GM18867 (cell line): Measurements from ENCODE around the gene PABPN1L.

Source experiments
- ATAC-seq: cut with Tn5 transposase; IDR thresholded peaks from one replicate; pipeline ENCODE4 v1.9.1; 2021; ENCODE audit warnings: mild to moderate bottlenecking, moderate library complexity; ENCODE audit not compliant: unreplicated experiment

The PABPN1L gene

GRCh38 chr16:88884569-88885271, 18.3 kb upstream of the PABPN1L start:
- ATAC-seq, result no peak

DNA sequence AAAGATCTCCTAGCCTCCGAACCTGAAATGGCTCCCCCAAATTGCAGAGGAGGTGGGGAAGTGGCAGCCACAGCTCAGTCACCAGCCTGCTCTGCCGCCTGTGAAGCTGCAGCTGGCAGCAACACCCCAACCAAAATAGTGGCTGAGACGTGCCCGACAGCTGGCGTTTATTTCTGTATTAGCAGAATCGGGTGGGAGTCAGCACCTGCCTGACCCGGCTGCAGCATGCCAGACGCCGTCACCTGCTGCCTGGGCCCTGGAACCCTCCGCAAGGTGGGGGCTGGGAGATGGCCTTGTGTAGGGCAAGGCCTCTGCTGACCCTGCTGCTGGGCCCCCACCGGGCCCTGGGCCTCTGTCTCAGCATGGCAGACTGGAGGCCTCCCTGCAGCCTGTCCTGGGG, 17.5 kb upstream of the PABPN1L start:
- ATAC-seq, result no peak

GRCh38 chr16:88883117-88883895, 16.8 kb upstream of the PABPN1L start:
- ATAC-seq, result no peak

DNA sequence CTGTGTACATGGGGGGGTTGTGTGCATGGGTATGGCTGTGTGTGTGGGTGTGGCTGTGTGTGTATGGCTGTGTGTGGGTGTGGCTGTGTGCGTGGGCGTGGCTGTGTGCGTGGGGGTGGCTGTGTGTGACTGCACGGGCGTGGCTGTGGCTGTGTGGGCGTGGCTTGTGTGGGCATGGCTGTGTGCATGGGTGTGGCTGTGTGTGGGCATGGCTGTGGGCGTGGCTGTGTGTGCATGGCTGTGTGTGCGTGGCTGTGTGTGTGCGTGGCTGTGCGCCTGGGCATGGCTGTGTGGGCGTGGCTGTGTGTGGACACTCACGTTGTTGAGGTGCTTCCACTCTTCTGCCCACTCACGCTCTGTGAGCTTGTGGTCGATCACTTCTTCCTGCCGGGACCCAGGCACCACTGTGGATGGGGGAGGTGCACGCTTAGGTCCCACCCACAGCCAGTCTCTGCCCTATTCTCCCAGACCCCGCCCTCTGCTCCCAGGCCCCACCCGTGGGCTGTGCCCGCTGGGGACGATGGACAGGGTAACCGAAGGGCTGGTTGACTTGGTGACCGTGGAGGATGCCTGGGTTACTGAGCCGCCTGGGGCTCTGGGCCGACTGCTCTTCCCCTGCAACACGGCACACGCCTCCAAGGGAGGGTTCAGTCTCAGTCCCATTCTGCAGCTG, 16.0 kb upstream of the PABPN1L start:
- ATAC-seq, result no peak

DNA sequence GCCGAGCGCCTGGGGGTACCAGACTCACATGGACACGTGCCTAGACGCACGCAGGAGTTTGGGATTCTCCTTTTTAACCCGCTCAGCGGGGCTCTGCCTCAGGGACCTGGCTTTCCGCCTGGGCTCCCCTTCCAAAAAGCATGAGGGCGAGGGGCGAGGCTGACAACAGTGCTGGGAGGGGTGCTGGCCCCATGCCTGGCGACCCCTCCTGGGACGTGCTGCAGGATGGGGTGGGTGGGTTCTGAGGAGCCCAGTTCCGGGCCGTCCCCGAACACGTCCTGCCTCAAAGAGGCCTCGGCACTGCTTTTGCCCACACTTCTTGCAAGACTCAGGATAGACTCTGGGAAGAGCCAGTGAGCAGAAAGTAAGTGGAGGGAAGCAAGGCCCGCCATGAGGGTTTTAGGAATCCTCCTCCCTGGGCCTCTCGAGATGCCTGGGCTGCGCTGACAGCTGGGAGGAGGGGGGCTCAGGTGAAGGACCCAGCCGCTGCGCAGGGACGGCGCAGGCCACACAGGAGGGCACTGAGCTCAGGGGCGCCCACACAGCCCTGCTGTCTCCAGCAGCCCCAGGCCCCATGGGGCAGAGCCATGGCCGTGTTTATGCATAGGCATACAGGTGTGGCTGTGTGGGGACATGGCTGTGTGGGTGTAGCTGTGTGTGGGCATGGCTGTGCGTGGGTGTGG, 15.4 kb upstream of the PABPN1L start:
- no peak for ATAC-seq

- no peak for ATAC-seq
These were observed 14.7 kb upstream of the PABPN1L start for GRCh38 chr16:88881007-88881615.

- no peak for ATAC-seq
These were observed 14.0 kb upstream of the PABPN1L start for GRCh38 chr16:88880226-88881006.

DNA sequence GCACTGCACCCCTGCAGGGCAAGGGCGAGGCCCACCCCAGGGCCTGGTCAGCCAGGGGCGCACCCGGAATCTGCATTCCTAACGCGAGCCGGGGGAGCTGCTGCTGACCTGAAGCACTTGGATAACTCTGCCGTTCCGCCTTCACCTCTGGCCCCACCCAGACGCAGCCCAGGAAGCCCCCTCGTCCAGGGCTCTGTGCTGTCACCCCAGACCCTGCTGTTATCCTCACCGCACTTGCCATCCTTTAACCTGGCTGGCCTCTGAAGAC, 13.3 kb upstream of the PABPN1L start:
- ATAC-seq, result no peak

GRCh38 chr16:88878967-88879787, 12.7 kb upstream of the PABPN1L start:
- no peak for ATAC-seq

DNA sequence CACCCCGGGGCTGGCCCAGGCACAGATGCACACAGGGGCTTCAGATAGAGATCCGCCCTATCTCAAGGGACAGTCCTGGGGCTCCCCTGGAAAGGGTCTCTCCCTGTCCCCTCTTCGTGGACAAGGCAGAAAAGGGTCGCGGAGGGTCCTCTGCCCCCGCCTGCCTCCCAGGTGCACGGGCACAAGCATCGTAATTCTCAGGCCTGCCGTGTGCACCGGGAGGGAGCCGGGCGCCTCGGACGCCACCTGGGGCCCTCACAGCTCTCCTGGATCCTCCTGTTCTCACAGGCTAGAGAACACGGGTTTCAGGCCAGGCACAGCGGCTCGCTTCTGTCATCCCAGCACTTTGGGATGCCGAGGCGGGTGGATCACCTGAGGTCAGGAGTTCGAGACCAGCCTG, 11.9 kb upstream of the PABPN1L start:
- no peak for ATAC-seq

- no peak for ATAC-seq
These were observed 11.3 kb upstream of the PABPN1L start for GRCh38 chr16:88877564-88878289.

DNA sequence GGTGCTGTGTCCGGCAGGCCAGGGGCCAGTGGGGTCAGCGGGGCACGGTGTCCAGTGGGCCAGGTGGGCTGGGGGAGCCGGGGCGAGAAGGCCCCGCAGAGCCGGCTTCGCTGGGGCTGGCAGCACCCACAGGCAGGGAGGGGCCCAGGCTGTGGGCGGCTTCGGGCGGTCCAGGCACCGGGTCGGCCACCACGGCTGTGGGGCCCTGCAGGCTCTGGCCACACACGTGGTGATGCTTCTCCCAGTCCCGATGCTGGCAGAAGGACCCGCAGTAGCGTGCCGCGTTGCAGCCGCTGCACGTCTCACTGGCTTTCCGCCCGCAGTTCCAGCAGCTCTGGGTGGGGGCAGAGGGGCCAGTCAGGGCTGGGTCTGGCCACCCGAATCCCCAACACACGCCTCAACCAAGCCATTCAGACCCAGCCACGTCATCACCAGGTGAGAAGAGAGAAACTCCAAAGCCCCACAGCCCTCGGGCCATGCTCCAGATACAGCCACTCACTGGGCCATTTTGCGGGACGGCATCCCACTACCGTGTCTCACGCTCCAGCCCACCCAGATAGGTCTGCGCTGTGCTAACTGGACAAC, 10.6 kb upstream of the PABPN1L start:
- ATAC-seq, result no peak

DNA sequence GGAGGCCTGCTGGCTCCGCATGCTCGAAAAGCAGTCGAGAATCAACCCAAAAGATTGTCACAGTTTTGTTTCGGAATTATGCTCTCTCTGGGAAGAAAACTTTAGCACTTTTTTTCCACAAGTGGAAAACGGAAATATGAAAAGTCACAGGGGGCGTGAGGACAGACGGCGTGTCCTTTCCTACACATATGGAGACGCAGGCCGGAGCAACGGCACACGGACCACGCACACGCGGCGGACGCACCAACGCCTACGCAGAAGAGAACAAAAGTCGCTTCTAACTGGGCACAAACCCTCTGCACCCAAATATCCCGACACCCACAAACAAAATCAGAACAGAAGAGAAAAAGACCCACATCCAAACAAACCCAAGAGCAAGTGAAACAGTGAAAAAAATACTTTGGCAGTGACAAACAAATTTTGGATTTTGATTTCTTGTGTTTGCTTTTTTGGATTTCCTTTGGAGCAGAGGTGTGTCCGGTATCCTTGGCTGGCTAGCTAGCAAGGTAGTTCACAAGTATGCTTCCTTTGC, 9.3 kb upstream of the PABPN1L start:
- no peak for ATAC-seq

DNA sequence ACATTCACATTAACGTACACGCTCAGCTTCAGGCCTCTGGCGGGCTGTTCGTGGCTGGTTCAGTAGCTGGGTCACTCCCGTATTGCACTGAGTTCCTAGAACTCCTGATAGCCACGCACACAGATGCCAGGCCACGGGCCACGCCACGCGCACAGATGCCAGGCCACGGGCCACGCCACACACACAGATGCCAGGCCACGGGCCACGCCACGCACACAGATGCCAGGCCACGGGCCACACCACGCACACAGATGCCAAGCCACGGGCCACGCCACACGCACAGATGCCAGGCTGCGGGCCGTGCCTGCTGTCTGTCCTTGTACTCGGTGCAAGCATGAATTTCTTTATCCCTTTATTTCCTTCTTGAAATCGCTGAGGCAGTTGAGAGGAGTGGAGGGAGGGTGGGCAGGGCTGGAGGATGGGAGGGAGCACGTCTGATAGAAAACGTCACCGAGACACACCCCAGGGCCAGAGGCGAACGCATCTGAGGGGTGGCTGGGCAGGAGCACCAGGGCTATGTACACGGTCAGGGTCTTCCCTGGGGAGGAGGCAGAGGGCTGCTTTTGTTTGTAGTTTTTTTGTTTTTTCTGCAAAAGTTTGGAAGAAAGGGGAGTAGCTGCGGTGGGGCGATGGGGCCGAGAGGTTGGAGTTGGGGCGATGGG, 8.6 kb upstream of the PABPN1L start:
- ATAC-seq, result no peak

- ATAC-seq, result no peak
These were observed 6.3 kb upstream of the PABPN1L start for GRCh38 chr16:88872650-88873331.

DNA sequence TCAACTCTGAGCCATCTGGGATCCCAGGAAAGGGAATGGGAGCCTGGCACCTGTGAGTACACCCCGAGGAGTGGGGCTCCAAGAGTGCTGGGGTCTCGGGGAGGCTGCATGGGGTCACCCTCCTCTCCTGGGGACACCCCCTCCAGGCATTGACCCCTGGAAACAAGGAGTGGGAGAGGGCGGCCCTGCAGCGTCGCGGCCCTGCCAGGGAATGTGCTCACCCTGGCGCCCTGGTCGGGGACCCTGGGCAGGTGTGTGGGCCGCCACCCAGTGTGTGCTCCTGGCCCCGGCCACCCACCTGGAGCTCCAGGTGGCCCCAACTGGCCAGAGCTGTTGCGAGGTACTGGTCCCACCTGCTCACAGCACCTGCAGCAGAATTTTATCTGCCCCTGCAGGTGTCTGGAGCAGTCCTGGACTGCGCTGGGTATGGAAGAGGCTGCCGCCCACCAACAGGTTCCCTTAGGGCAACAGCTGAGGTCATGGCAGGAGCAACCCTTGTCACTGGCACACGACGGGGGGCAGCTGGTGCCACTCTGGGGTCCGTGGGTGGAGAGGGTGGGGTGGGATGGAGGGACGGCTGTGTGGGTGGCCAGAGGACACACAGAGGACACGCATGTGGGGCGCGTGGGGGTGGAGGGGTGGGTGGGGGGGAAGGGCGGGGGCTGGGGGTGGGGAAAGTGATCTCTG, 5.4 kb upstream of the PABPN1L start:
- ATAC-seq, result no peak

DNA sequence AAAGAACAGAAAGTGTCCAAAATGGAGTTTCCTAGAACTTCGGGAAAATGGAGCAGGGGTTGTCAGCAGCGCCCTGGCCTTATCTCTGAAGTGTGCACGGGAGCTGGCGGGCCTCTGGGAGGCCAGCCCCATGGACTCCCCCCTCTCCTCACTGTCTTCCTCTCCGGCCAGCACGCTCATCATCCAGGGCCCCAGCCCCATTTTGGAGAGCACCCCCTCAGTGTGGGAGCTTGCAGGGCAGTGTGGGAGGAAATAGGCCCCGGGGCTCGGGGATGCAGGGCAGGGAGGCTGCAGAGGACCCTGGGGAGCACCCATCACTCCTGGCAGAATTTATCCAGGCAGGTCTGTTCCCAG, 4.9 kb upstream of the PABPN1L start:
- no peak for ATAC-seq
